GM23338 (cell line): ENCODE measurements around the gene IDUA. TPM values are rescaled to one million over a fixed set of nuclear protein-coding genes. Genes with fewer than 3 reads are reported as not detected.

Experiments
- ATAC-seq: fragments of 200-7000 bp; cut with Tn5 transposase; 3 replicates; pipeline ENCODE4 v1.9.1; 2020
- DNase-seq: peaks from one replicate; pipeline ENCODE4 v3.0.0-alpha.2; 2015; ENCODE audit warnings: low spot score
- H2AFZ ChIP-seq: fragments of 200-600 bp; sonication (generic); 2 replicates; pipeline ENCODE4 v1.8.0; 2016; ENCODE audit warnings: antibody characterized with exemption, mild to moderate bottlenecking, moderate library complexity
- H3F3A ChIP-seq: fragments of 200-600 bp; sonication (generic); replicated peaks from 2 replicates; pipeline ENCODE4 v1.8.0; 2017; ENCODE audit warnings: antibody characterized with exemption, mixed run types, low read depth
- H3K27ac ChIP-seq: fragments of 200-600 bp; sonication (generic); 2 replicates; pipeline ENCODE4 v1.6.1; 2016; ENCODE audit warnings: low read depth
- H3K27me3 ChIP-seq: fragments of 200-600 bp; sonication (generic); 2 replicates; pipeline ENCODE4 v1.8.0; 2016; ENCODE audit warnings: mild to moderate bottlenecking, mixed run types, moderate library complexity; ENCODE audit not compliant: insufficient read depth
- H3K36me3 ChIP-seq: fragments of 200-600 bp; sonication (generic); 2 replicates; pipeline ENCODE4 v1.8.0; 2016; ENCODE audit warnings: mild to moderate bottlenecking; ENCODE audit not compliant: insufficient read depth
- H3K4me1 ChIP-seq: fragments of 200-600 bp; sonication (generic); 2 replicates; pipeline ENCODE4 v1.8.0; 2016; ENCODE audit warnings: mild to moderate bottlenecking, moderate library complexity; ENCODE audit not compliant: insufficient read depth
- H3K4me2 ChIP-seq: fragments of 200-600 bp; sonication (generic); 2 replicates; pipeline ENCODE4 v1.7.1; 2017; ENCODE audit warnings: mixed run types
- H3K4me3 ChIP-seq: fragments of 200-600 bp; sonication (generic); 2 replicates; pipeline ENCODE4 v1.6.1; 2016; ENCODE audit warnings: mixed run types
- H3K79me2 ChIP-seq: fragments of 200-600 bp; sonication (generic); replicated peaks from 2 replicates; pipeline ENCODE4 v1.8.0; 2017; ENCODE audit warnings: mild to moderate bottlenecking; ENCODE audit not compliant: insufficient read depth
- H3K9me2 ChIP-seq: fragments of 200-600 bp; sonication (generic); 2 replicates; pipeline ENCODE4 v1.8.0; 2017; ENCODE audit not compliant: insufficient read depth
- H4K20me1 ChIP-seq: fragments of 200-600 bp; sonication (generic); replicated peaks from 2 replicates; pipeline ENCODE4 v1.8.0; 2017; ENCODE audit warnings: mild to moderate bottlenecking; ENCODE audit not compliant: insufficient read depth
- H3K27ac Mint-ChIP-seq: 2 replicates; pipeline ENCODE4 v1.8.0; 2020; ENCODE audit warnings: inconsistent platforms, mild to moderate bottlenecking, moderate library complexity, mixed read lengths
- H3K27me3 Mint-ChIP-seq: 3 replicates; pipeline ENCODE4 v1.8.0; 2022; ENCODE audit warnings: low read depth, mild to moderate bottlenecking, moderate library complexity, mixed read lengths, inconsistent platforms; ENCODE audit not compliant: insufficient read depth, poor library complexity
- H3K36me3 Mint-ChIP-seq: 3 replicates; pipeline ENCODE4 v1.8.0; 2021; ENCODE audit warnings: low read depth, mild to moderate bottlenecking, inconsistent platforms, moderate library complexity, mixed read lengths
- H3K4me1 Mint-ChIP-seq: 3 replicates; pipeline ENCODE4 v1.8.0; 2020; ENCODE audit warnings: mild to moderate bottlenecking, inconsistent platforms, mixed read lengths
- H3K4me3 Mint-ChIP-seq: 3 replicates; pipeline ENCODE4 v1.8.0; 2021; ENCODE audit warnings: moderate library complexity, mild to moderate bottlenecking, inconsistent platforms, mixed read lengths
- H3K9me3 Mint-ChIP-seq: 3 replicates; pipeline ENCODE4 v1.8.0; 2020; ENCODE audit warnings: moderate library complexity, mild to moderate bottlenecking, inconsistent platforms, mixed read lengths
- CREB1 ChIP-seq: fragments of 250-450 bp; sonication (Bioruptor Pico); IDR thresholded peaks from 2 replicates; pipeline ENCODE4 v1.5.0; 2020; ENCODE audit warnings: low read depth, mild to moderate bottlenecking, moderate library complexity
- CTCF ChIP-seq, 2 experiments: fragments of 200-600 bp in 1 of 2; sonication (generic) in 1 of 2; conservative IDR thresholded peaks; 2 replicates each; pipeline versions ENCODE4 v1.5.1 to v1.6.1; 2016 to 2017; ENCODE audit warnings: antibody characterized with exemption in 2 of 2, low read depth in 2 of 2, mild to moderate bottlenecking in 2 of 2, moderate library complexity in 1 of 2
- EZH2 ChIP-seq: fragments of 200-600 bp; sonication (generic); IDR thresholded peaks from one replicate; pipeline ENCODE4 v1.8.0; 2017; ENCODE audit warnings: antibody characterized with exemption, mild to moderate bottlenecking, low read depth; ENCODE audit not compliant: unreplicated experiment
- EZH2phosphoT487 ChIP-seq: fragments of 200-600 bp; sonication (generic); IDR thresholded peaks from one replicate; pipeline ENCODE4 v1.8.1; 2018; ENCODE audit warnings: antibody characterized with exemption; ENCODE audit not compliant: unreplicated experiment
- JUNB ChIP-seq: IDR thresholded peaks from one replicate; pipeline ENCODE4 v1.6.1; 2016; ENCODE audit warnings: antibody characterized with exemption; ENCODE audit not compliant: unreplicated experiment
- ZNF114 ChIP-seq: fragments of 250-450 bp; sonication (Bioruptor Pico); IDR thresholded peaks from 2 replicates; pipeline ENCODE4 v1.5.0; 2020; ENCODE audit warnings: mild to moderate bottlenecking, moderate library complexity
- ZNF331 ChIP-seq: fragments of 250-450 bp; sonication (Bioruptor Pico); IDR thresholded peaks from 2 replicates; pipeline ENCODE4 v1.5.0; 2020; ENCODE audit warnings: low read depth, mild to moderate bottlenecking, moderate library complexity
- ZNF462 ChIP-seq: fragments of 250-450 bp; sonication (Bioruptor Pico); IDR thresholded peaks from 2 replicates; pipeline ENCODE4 v1.5.0; 2020; ENCODE audit warnings: mild to moderate bottlenecking, moderate library complexity
- polyA plus RNA-seq: library from polyadenylated mRNA; unstranded; fragments of >200 nt; fragmentation: Nextera tagmentation; extraction: Ambion mirVana; gene quantifications from 2 replicates; pipeline ENCODE4 v1.2.1, GENCODE V29; 2016
- total RNA-seq: library from RNA; depleted of rRNA; stranded (reverse); fragments of >200 nt; shearing (Covaris generic); gene quantifications from 2 replicates; pipeline ENCODE4 v1.2.3, GENCODE V29; 2014
- TF ChIP-seq, protein P1 (sequence below): IDR thresholded peaks from one replicate; pipeline ENCODE4 v1.6.1; 2018; ENCODE audit warnings: antibody characterized with exemption; ENCODE audit not compliant: unreplicated experiment

IDUA gene
- total and polyA plus RNA-seq, 2 experiments from 2014 or later, result 1.3 to 6.1 TPM

DNA sequence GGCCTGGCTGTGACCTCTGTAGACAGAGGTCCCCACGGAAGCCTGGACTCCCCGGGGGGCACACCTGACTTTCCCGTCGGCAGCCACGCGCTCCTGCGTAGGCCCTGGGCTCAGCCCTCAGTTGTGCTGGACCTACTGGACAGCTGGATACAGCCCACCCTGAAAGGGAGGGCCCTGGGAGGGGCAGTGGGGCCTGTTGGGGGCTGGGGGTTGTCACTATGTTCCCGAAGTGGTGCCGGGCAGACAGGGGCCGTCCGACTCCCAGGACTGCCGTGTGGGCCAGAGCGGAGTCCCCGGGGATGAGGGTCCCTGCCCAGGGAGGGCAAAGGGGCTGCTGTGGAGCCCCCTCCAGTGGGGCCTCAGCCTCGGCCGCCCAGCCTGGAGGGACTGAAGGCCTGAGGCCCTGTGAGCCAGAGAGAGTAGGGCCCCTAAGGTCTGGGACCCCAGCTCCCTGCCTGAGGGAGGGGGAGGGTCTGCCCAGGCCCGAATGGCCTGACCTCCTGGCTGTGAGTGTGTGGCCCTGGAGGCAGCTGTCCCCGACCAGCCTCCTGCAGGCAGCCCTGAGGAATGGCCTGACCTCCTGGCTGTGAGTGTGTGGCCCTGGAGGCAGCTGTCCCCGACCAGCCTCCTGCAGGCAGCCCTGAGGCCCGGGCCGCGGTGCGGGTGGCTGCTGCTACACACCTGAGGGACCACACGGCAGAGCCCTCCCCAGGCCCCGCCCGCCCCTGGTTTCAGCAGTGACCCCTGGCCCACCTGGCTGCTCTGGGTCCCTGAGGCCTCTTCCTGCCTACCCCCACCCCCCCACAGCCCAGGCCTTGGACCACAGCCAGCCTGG lies 50.3 kb downstream of the IDUA start (continued):
- TF ChIP-seq ZNF462, result no peak

- ATAC-seq, result no peak
- H3K4me1 ChIP-seq, result no peaks in the 10 kb centered on the region
- no peaks in the 10 kb centered on the region for H3K79me2 ChIP-seq
- no peak overlapping the region for H3K4me3 ChIP-seq
- Mint-ChIP-seq H3K4me1 (peaks cover 11% of the 10 kb centered on the region), H3K9me3 (no peaks in the 10 kb centered on the region), H3K4me3 (no peak overlapping the region), H3K36me3 (no peaks in the 10 kb centered on the region), H3K27ac (no peak overlapping the region), H3K27me3 (peaks cover 11% of the 10 kb centered on the region)
- no peaks in the 10 kb centered on the region for H3F3A ChIP-seq
- no peaks in the 10 kb centered on the region for H4K20me1 ChIP-seq
- no peak overlapping the region for H3K4me2 ChIP-seq
- 0 out of 2 replicates have a peak overlapping the region, but pooled peaks have one; percentile 69 for H2AFZ ChIP-seq
- H3K27me3 ChIP-seq, result no peaks in the 10 kb centered on the region
- no peaks in the 10 kb centered on the region for H3K36me3 ChIP-seq
- no peak for DNase-seq
- H3K9me2 ChIP-seq, result no peaks in the 10 kb centered on the region
- H3K27ac ChIP-seq, result no peak overlapping the region
- TF ChIP-seq EZH2, result no peak
- TF ChIP-seq CREB1, result no peak
- no peak for TF ChIP-seq ZNF114
- TF ChIP-seq ZNF331 (CRISPR knock-in tag), result no peak
- no peak for TF ChIP-seq EZH2phosphoT487
- TF ChIP-seq CTCF (conservative IDR thresholded peaks at IDR 0.05; ENCODE audit: low read depth in 2 of 2), result no peak
- TF ChIP-seq, protein P1, sequence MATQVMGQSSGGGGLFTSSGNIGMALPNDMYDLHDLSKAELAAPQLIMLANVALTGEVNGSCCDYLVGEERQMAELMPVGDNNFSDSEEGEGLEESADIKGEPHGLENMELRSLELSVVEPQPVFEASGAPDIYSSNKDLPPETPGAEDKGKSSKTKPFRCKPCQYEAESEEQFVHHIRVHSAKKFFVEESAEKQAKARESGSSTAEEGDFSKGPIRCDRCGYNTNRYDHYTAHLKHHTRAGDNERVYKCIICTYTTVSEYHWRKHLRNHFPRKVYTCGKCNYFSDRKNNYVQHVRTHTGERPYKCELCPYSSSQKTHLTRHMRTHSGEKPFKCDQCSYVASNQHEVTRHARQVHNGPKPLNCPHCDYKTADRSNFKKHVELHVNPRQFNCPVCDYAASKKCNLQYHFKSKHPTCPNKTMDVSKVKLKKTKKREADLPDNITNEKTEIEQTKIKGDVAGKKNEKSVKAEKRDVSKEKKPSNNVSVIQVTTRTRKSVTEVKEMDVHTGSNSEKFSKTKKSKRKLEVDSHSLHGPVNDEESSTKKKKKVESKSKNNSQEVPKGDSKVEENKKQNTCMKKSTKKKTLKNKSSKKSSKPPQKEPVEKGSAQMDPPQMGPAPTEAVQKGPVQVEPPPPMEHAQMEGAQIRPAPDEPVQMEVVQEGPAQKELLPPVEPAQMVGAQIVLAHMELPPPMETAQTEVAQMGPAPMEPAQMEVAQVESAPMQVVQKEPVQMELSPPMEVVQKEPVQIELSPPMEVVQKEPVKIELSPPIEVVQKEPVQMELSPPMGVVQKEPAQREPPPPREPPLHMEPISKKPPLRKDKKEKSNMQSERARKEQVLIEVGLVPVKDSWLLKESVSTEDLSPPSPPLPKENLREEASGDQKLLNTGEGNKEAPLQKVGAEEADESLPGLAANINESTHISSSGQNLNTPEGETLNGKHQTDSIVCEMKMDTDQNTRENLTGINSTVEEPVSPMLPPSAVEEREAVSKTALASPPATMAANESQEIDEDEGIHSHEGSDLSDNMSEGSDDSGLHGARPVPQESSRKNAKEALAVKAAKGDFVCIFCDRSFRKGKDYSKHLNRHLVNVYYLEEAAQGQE, result no peak
- no peak for TF ChIP-seq JUNB
Measured at GRCh38 chr4:1038948-1039492, 52.2 kb downstream of the IDUA start.
